Measurements from ENCODE around the gene DDX39A. TPM values are rescaled to one million over a fixed set of nuclear protein-coding genes. Genes with fewer than 3 reads are reported as not detected.

DDX39A gene
- total RNA-seq, 2 experiments from 2014 or later: 273 to 311 TPM

GRCh38 chr19:14443632-14444216, 24.6 kb upstream of the DDX39A start:
- Mint-ChIP-seq H3K36me3 (peaks cover 50% of the 10 kb centered on the region), H3K27ac (no peak overlapping the region), H3K4me3 (no peak overlapping the region), H3K9me3 (ENCODE audit: low read depth) (no peaks in the 10 kb centered on the region), H3K4me1 (peaks cover 30% of the 10 kb centered on the region), H3K27me3 (no peaks in the 10 kb centered on the region)
- DNase-seq (no peak), ATAC-seq (no peak)
- CTCF ChIA-PET: no interaction called here

- ATAC-seq (no peak), DNase-seq (no peak)
- Mint-ChIP-seq H3K9me3 (ENCODE audit: low read depth) (no peaks in the 10 kb centered on the region), H3K27me3 (no peaks in the 10 kb centered on the region), H3K4me3 (no peak overlapping the region), H3K4me1 (peaks cover 32% of the 10 kb centered on the region), H3K27ac (no peak overlapping the region), H3K36me3 (peaks cover 45% of the 10 kb centered on the region)
- CTCF ChIA-PET: interaction anchor here (2.3 to 2.9 kb wide), 2 partner anchors 29 to 37 kb away, joined by 9 to 11 read pairs; no protein-coding TSS in a partner anchor
Observed at GRCh38 chr19:14442891-14443631, 23.9 kb upstream of the DDX39A start.

DNA sequence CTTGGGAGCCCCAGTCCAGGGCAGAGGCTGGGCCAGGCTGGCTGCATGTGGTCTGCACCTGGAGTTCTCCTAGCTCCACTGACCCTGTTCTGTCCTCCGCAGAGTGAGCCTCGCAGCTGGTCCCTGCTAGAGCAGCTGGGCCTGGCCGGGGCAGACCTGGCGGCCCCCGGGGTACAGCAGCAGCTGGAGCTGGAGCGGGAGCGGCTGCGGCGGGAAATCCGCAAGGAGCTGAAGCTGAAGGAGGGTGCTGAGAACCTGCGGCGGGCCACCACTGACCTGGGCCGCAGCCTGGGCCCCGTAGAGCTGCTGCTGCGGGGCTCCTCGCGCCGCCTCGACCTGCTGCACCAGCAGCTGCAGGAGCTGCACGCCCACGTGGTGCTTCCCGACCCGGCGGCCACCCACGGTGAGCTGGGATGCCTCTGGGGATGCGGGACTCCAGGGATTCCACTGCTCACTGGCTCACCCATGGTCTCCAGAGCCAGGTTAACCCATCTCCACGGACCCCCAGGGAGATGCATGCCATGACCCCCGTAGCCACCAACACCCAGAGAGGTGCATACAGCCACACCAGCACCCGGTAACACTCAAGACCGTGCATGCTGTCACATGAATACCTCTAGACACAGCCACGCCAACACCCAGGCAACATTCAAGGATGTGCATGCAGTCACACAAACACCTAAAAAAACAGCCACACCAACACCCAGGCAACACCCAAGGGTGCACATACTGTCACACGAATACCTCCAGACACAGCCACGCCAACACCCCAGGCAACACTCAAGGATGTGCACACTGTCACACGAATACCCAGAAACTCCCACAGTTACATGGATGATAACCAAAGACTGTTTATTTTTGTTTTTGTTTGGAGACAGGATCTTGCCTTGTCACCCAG, 22.1 kb upstream of the DDX39A start:
- H3K36me3 Mint-ChIP-seq: peaks cover 39% of the 10 kb centered on the region
- no peak for ATAC-seq
- peaks cover 41% of the 10 kb centered on the region for H3K4me1 Mint-ChIP-seq
- no peaks in the 10 kb centered on the region for H3K9me3 Mint-ChIP-seq (ENCODE audit: low read depth)
- H3K27ac Mint-ChIP-seq: peak overlapping the region; percentile 91
- CTCF ChIA-PET: interaction anchor here (0.6 to 2.9 kb wide), 6 partner anchors 17 to 1222 kb away, joined by 3 to 11 read pairs (median 3); no protein-coding TSS in a partner anchor
- no peaks in the 10 kb centered on the region for H3K27me3 Mint-ChIP-seq
- peak overlapping the region; percentile 85 for H3K4me3 Mint-ChIP-seq
- DNase-seq: no peak

DNA sequence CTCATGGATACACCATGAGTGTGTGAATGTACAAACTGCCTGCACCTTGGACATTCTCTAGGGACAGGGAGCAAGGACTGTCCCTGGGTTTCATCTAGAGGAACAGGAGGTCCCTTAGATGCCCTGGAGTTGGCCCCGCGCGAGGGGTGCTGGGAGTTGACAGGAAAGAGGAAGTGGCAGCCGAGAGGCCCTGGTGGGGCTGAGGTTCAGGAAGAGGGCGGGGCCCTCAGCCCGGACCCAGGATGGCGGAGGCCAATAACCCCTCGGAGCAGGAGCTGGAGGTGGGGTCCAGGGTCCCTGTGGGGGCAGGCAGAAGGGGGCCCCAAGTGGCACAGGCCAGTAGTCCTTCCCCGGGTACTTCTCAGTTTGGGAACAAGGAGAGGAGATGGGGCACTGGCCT, 20.9 kb upstream of the DDX39A start:
- DNase-seq (peak; percentile 91), ATAC-seq (peak; percentile 99)
- Mint-ChIP-seq H3K27me3 (no peaks in the 10 kb centered on the region), H3K27ac (peak overlapping the region; percentile 91), H3K36me3 (peaks cover 34% of the 10 kb centered on the region), H3K9me3 (ENCODE audit: low read depth) (no peaks in the 10 kb centered on the region), H3K4me3 (peak overlapping the region; percentile 85), H3K4me1 (peaks cover 44% of the 10 kb centered on the region)
- CTCF ChIA-PET: interaction anchor here (0.6 to 2.9 kb wide), 8 partner anchors 9 to 303 kb away, joined by 3 to 11 read pairs (median 6); partner anchors contain the start of gene ASF1B

DNA sequence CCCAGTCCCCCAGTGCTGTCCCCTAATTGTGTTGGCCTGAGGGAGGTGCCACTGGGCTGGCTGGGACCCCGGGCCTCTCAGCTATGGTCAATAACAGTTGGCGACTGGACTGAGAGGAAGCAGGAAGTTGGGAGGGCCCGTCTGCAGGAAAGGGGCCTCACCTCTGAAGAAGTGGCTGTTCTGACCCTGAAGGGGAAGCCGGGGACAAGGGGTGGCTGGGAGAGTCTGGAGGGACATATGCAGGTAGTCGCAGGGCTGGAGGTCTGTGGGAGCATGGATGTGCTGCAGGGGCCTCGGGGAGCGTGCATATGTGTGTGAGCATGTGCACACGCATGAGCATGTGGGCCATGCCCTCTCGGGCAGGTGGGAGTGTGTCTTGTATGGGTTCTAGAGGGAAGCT, 19.9 kb upstream of the DDX39A start:
- Mint-ChIP-seq H3K4me3 (peak overlapping the region; percentile 11), H3K4me1 (peaks cover 54% of the 10 kb centered on the region)
- ATAC-seq: no peak

DNA sequence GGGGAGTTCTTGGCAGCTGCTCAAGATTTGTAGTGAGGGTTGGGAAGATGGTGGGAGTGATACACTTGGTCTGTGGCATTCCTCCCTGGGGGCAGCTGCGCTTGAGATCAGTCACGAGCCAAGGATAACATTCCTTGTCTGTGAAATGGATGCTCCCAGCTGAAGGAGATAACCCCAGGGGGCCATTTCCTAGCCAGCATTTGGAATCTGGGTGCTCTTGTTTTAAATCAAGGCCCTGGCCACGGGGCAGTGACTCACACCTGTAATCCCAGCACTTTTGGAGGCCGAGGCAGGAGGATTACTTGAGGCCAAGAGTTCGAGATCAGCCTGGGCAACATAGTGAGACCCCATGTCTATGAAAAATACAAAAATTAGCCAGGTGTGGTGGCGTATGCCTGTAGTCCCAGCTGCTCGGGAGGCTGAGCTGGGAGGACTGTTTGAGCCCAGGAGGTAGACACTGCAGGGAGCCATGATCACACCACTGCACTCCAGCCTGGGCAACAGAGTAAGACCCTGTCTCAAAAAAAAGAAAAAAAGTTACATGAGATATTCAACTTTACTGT, 18.5 kb upstream of the DDX39A start:
- peaks cover 17% of the 10 kb centered on the region for H3K36me3 Mint-ChIP-seq
- CTCF ChIA-PET: interaction anchor here (0.6 to 1.5 kb wide), 5 partner anchors 31 to 1703 kb away, joined by 3 to 7 read pairs (median 3); partner anchors contain the start of gene ASF1B
- peak overlapping the region; percentile 29 for H3K27ac Mint-ChIP-seq
- H3K27me3 Mint-ChIP-seq: no peaks in the 10 kb centered on the region
- no peak overlapping the region for H3K4me3 Mint-ChIP-seq
- H3K9me3 Mint-ChIP-seq (ENCODE audit: low read depth): no peaks in the 10 kb centered on the region
- DNase-seq (no peak), ATAC-seq (no peak)
- peaks cover 53% of the 10 kb centered on the region for H3K4me1 Mint-ChIP-seq

More for the DNA sequence above, 19.9 kb upstream of the DDX39A start:
- no peaks in the 10 kb centered on the region for H3K27me3 Mint-ChIP-seq
- H3K9me3 Mint-ChIP-seq (ENCODE audit: low read depth): no peaks in the 10 kb centered on the region
- H3K36me3 Mint-ChIP-seq: peaks cover 28% of the 10 kb centered on the region
- CTCF ChIA-PET: interaction anchor here (0.9 to 2.2 kb wide), 8 partner anchors 17 to 302 kb away, joined by 3 to 7 read pairs (median 6); partner anchors contain the start of gene ASF1B
- DNase-seq: no peak
- peak overlapping the region; percentile 91 for H3K27ac Mint-ChIP-seq

DNA sequence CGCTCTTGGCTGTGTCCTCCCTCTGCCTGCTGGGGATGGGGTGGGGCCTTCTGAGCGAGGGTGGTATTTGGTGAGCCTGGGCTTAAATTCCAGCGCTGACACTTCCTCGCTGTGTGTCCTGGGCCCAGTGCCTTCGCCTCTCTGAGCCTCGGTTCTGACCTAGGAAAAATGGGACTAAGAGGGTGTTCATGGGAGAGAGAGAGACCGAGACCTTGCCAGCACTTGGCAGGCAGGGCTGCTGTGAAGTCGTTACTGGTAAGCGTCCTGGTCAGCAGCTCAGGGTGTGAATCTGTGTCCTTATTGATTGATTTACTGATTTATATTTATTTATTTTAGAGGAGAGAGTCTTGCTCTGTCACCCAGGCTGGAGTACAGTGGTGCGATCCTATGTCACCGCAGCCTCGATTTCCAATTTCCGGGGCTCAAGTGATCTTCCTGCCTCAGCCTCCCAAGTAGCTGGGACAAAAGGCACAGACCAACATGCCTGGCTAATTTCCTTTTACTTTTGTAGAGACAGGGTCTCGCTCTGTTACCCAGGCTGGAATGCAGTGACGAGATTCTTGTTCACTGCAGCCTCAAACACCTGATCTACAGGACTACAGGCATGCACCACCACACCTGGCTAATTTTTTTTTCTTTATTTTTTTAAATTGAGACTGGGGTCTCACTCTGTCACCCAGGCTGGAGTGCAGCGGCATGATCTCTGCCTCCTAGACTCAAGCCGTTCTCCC, 16.3 kb upstream of the DDX39A start:
- CTCF ChIA-PET: interaction anchor here (0.8 to 2.9 kb wide), 6 partner anchors 10 to 70 kb away, joined by 3 to 11 read pairs (median 4); no protein-coding TSS in a partner anchor
- Mint-ChIP-seq H3K36me3 (peaks cover 6% of the 10 kb centered on the region), H3K9me3 (ENCODE audit: low read depth) (no peaks in the 10 kb centered on the region), H3K27me3 (peaks cover 4% of the 10 kb centered on the region), H3K27ac (no peak overlapping the region), H3K4me3 (no peak overlapping the region), H3K4me1 (peaks cover 51% of the 10 kb centered on the region)
- no peak for DNase-seq
- no peak for ATAC-seq

DNA sequence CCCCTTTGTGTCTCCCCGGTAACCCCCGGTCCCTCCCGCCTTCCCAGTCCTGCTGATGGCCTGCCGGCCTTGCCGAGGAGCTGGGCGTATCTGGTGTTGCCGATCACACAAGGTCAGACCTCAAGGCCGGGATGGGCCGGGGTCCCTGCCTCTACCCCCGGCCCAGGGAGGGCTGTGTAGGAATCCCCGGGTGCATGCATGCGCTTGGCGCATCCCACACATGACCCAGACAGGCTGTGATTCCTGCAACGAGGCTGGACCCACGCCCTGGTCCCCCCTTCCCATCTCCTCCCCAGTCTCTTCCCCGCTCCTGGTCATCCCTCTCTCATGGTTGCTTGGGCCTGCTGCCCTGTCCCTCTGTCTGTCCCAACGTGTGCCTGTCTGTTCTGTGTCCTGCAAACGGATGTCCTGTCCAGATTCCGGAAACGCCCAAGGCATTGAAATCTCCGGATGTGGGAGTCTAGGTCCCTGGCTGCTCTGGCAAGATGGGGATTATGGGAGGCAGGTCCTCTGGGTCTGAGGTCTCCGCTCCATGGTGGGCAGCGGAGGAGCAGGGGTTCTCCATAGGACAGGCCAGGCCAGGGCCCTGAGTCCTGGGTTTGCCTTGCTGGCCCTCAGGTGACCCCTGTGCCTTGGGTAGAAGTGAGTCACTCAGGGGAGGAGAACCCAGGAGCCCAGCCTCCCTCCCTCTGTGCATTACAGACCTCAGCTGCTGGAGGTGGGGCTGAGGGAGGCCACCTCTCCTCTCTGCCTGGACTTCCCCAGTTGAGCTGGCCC, 15.6 kb upstream of the DDX39A start:
- H3K36me3 Mint-ChIP-seq: peaks cover 3% of the 10 kb centered on the region
- H3K4me1 Mint-ChIP-seq: peaks cover 45% of the 10 kb centered on the region
- ATAC-seq (no peak), DNase-seq (peak; percentile 63)
- H3K27me3 Mint-ChIP-seq: peaks cover 5% of the 10 kb centered on the region
- CTCF ChIA-PET: interaction anchor here (0.8 to 2.9 kb wide), 6 partner anchors 11 to 71 kb away, joined by 3 to 11 read pairs (median 4); no protein-coding TSS in a partner anchor
- peak overlapping the region; percentile 75 for H3K27ac Mint-ChIP-seq
- no peaks in the 10 kb centered on the region for H3K9me3 Mint-ChIP-seq (ENCODE audit: low read depth)
- H3K4me3 Mint-ChIP-seq: peak overlapping the region; percentile 70

- peak overlapping the region; percentile 75 for H3K27ac Mint-ChIP-seq
- CTCF ChIA-PET: interaction anchor here (1.0 to 1.6 kb wide), 5 partner anchors 14 to 51 kb away, joined by 4 to 5 read pairs (median 4); no protein-coding TSS in a partner anchor
- H3K27me3 Mint-ChIP-seq: peaks cover 5% of the 10 kb centered on the region
- peak; percentile 37 for ATAC-seq
- H3K36me3 Mint-ChIP-seq: peaks cover 3% of the 10 kb centered on the region
- DNase-seq: peak; percentile 54
- H3K4me3 Mint-ChIP-seq: peak overlapping the region; percentile 70
- H3K4me1 Mint-ChIP-seq: peaks cover 38% of the 10 kb centered on the region
- H3K9me3 Mint-ChIP-seq (ENCODE audit: low read depth): no peaks in the 10 kb centered on the region
Observed at GRCh38 chr19:14433554-14434501, 14.7 kb upstream of the DDX39A start.

DNA sequence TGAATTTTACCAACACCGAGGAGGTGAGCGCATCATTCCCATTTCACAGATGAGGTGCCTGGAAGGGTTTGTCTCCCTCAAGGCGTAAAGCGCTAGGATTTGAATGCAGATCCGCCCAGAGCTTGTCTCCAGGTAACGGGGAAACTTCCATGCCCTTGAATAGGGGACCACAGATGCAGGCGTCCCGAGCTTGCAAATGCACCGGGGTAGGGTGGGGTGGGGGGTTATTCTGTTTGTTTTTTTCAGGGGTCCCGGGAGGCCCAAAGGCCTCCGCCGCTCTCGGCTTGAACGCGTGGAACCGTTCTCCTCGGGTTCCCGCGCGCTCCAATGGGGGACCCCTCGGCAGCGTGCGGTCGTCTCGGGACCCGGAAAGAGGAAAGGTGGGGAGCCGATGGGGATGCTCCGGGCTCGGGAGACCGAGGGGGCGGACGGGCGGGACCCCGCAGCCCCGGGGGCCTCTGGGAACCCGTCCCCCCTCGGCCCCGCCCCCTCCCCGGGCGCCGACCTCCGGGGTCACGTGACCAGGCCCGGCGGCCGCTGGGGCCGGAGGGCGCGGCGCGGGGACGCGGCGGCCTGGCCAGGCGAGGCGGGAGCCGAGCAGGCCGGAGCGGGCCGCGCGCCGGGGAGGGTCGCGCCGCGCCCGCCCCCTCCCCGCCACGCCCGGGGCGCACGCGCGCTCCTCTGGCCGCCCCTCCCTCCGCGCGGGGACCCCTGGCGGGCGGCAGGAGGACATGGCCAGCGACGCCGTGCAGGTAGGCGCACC, 13.8 kb upstream of the DDX39A start, which contains the start of gene PKN1:
PKN1 (plus strand) TSS at position 516 of the 763 bp plus-strand sequence; CDS start at position 732, 216 bp downstream.
- Mint-ChIP-seq H3K9me3 (ENCODE audit: low read depth) (no peaks in the 10 kb centered on the region), H3K36me3 (peaks cover 3% of the 10 kb centered on the region), H3K4me1 (peaks cover 32% of the 10 kb centered on the region), H3K4me3 (peak within 1 kb of the TSS; percentile 77), H3K27me3 (peaks cover 5% of the 10 kb centered on the region), H3K27ac (peak within 1 kb of the TSS; percentile 76)
- CTCF ChIA-PET: interaction anchor here (0.7 to 5.4 kb wide), 19 partner anchors 10 to 296 kb away, joined by 3 to 90 read pairs (median 5); partner anchors contain the start of genes ASF1B, DDX39A and GIPC1
- ATAC-seq: peak; percentile 66
- DNase-seq: peak; percentile 67

Data from activated CD8-positive, alpha-beta memory T cell treated with anti-CD3 and anti-CD28 coated beads, Interleukin-2, amount 10 ng/mL, durations not matched to agents 7 days and 5 days (primary cell).